ENCODE measurements around the gene TNFRSF8.

GRCh38 chr1:12142141-12142823 lies 79.2 kb downstream of the TNFRSF8 start:
- TF ChIP-seq CTCF (IDR thresholded peaks at IDR 0.05; ENCODE audit: low read depth, low read length, poor library complexity, severe bottlenecking), result no peak
- TF ChIP-seq EZH2phosphoT487 (IDR thresholded peaks at IDR 0.05; ENCODE audit: borderline replicate concordance, low read length), result no peak
